T-helper 9 cell (primary cell): ENCODE results near the gene COL5A1.

Source experiments
- DNase-seq: peaks from one replicate; pipeline ENCODE4 v3.0.0-alpha.2; 2020

The COL5A1 gene

DNA sequence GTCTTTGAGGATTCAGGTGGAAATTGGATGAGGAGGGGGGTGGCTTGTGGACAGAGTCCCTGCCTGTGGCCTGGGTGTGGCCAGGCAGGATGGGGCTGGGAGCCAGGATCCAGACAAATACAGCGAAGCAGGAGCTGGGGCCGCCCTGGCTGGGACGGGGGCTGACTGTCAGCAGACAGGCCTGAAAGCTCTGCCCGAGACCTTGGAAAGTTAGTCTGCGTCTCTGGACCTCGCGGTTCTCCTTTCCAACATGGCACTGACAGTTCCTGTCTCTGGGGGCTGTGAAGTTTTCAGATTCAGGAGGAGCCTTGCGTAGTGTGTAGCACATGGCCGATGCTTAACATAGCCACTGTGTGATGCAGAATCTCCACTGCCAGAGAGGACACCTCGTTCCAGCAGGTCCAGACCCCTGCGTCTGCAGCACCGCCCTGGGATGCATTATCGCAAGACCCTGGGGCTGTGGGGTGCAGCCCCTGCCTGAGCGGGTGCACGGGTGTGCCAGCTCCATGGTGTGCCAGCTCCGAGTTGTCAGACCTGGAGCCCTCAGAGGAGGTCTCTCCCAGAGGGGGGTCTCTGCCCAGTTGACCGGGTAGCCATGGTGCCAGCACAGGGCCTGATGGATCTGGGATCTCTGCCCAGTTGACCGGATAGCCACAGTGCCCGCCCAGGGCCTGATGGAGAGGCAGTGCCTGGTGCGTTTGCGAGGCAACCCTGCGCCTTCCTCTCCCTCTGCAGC, 89.3 kb downstream of the COL5A1 start:
- no peak for DNase-seq

DNA sequence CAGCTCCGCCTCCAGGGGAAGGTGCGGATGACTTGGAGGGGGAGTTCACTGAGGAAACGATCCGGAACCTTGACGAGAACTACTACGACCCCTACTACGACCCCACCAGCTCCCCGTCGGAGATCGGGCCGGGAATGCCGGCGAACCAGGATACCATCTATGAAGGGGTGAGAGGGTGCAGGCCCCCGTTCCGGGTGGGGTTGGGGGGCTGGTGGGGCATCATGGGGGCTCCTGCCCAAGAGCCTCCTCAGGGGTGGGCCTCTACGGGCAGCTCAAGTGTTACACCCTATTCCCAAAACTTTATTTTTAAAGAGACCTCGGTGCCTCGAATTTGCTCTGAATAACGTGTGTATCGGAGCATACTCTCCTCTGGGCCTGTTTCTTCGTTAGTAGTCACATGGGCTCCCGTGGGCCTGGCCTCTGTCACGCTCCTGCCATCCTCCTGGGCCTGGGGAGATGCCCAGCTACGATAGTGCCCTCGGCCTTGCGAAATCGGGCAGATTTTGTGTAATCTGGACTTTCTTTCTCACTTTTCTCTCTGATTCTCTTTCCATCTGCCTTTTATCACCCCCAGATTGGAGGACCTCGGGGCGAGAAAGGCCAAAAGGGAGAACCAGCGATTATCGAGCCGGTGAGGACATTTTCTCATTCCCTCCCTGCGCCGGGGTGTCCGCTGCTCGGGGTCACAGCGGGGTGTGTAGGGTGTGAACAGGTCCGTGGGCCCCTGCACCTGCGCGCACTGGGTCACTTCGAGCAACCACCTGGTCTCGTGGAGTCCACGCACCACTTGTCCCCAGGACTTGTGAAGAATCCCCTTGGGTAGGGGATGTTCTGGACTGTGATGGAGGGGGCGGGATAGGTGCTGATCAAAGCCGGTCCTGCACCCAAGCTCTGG, 90.1 kb downstream of the COL5A1 start:
- DNase-seq: no peak

DNA sequence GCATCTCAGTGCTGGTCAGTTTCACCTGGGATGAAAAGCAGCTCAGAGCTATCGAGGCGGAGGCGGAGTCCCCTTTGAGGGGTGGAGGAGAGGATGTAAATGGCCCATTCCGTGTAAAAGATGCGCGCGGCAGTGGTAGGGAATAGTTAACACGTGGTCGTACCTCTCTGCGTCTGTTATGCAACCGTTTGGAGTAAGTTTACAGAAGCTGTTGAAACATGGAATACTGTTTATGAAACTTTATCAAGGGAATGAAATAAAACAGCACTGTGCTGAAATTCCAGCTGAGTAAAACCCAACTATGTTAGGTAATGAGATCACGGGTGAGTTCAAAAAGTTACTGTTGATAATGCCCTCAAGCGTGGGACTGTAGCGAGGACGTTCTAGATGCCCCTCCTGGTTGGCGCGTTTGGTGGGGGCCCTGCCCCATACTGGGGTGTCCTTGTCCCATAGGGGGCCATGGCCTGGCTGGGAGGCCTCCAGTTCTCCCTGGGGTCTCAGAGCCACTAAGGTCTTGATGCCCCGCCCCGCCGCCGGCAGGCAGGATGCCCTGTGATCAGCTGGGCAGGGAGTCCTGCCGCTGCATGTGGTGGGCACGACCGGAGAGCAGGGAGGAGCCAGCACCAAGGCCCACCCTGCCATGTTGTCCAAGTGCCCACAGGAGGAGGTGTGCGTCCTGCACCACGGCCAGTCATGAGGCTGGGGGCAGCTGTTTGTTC, 90.9 kb downstream of the COL5A1 start:
- no peak for DNase-seq

DNA sequence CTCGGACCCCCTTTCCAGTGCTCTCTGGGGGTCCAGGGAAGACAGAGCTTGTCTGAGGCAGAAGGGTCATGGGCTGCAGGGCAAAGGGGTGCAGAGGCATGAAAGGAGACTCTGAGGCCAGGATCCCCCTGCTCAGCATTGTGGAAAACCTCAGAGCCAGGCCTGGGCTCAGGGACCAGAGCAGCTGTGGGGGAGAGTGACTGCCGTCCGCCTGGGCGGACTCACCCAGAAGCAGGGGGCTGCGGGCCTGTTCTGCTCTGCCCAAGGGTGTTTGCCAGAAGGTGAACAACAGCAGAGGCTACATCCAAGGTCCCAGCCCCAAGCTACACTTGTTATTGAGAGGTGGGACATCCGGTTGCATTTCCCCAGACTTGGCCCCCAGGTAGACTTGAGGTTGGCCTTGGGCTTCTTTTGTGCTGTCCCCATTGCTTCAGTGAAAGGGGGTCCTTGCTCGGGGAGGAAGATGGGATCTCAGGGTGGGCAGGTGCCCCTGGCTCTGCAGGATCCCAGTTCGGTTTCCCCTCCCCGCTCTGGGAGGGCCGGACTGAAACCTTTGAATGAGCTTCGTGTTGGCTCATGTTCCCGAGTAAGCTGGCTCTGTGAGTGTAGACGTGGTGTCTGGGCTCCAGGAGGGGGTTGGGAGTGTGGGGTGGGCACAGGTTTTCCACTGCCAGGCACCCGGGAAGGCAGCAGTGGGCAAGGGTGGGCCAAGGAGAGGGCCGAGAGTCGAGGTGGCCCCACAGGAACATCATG, 92.1 kb downstream of the COL5A1 start:
- no peak for DNase-seq

DNA sequence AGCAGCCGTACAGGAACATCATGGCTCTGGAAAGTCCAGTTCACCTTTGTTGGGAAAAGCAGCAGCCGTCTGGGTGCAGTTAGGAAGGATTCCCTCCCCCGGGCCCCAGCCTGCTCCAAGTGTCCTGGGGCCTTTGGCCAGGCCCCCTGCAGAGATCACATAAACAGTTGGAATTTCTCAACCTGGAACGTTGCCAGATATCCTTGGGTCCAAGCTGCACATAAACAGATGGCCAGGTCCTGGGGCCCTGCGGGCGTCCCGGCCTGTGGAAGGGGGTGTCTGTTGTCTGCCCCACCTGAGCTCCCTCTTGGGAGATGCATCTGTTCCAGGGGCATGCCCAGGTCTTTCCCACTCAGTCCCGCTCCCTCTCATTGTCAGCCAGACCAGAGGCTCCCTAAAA, 92.7 kb downstream of the COL5A1 start:
- DNase-seq: no peak

DNA sequence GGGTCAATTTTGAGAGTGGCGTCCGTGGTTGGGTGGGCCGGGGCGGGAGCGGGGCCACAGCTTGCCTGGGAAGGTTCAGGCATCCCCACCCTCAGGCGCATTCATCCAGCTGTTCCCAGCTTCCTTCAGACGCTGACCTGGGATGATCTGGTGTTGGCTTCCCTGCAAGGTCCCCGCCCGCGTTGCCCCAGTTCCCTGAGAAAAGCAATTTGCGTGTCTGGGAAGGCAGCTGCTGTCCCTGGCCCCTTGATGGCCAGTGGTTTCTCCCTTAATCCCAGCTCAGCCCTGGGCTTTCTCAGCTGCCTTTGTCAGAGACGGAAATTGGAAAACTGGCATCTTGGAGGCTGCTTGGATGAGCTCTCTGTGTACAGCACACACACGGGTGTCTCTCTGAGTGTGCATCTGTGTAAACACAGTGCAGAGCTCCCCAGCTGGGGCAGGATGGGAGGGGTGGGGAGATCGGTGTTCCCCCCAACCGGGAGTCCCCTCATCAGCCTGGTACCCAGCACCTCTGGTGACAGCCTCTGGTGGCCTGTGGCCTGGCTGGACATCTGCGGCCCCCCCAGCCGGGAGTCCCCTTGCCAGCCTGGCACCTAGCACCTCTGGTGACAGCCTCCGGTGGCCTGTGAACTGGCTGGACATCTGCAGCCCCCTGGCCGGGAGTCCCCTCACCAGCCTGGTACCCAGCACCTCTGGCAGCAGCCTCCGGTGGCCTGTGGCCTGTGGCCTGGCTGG, 94.0 kb downstream of the COL5A1 start:
- DNase-seq: no peak

DNA sequence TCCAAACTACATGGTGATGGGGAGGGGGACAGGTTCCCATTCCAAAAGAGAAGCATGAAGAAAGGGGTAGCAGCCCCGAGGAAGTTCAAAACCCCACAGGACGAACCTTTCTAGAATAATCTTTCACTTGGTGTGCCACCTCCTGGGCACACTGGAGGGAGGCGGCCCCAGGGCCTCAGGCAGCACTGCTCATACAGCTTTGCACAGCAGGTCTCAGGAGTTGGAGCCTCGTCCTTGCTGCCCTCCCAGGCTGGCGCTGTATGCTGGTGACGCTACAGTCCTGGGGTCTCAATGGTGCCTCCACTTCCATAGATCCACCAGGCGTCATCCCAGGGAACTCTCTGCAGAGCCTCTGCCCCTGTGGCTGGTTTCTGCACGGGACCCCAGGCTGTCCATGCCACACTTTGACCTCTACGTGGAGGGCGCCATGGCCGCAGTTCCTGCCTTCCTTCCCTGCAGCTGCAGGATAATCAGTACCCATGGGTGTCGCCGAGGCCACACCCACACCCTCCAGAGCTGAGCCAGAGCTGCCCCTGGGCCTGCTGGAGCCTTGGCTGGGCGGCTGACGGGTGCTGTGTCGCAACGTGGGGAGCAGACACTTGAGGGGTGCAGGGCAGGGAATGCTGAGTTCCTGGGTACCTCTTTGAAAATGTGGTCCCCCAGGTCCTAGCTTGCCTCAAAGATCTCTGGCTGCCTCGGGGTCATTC, 95.3 kb downstream of the COL5A1 start:
- DNase-seq: no peak

DNA sequence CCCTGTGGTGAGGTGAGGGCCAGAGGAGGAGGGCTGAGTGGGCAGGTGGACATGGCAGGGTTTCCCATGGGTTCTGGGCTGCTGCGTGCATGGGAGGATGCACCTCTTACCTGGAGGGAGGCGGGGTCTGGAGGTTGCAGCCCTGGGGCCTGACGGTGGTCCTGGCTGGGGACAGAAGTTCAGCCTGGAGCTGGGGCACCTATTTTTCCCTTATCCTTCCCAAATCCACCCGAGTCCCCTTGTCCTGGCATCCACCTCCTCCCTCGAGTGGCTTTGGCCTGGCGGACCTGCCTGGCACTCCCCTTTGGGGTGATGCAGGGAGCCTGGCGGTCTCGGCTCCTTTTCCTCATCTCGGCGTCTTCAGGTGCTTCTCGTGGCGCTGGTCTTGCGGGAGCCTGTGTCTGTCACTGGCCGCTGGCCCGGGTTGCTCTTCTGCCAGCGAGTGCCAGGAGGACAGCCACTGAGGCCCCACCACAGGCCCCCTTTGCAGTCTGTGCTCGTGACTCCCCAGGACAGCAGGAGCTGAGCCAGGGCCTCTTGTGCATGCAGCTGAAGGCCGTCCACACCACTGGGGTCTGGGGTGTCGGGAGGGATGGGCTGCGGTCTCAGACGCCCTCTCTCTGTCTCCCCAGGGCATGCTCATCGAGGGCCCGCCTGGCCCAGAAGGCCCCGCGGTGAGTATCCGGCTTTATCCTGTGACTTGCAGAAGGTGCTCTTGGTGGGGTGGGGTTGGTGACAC, 96.4 kb downstream of the COL5A1 start:
- DNase-seq: no peak

DNA sequence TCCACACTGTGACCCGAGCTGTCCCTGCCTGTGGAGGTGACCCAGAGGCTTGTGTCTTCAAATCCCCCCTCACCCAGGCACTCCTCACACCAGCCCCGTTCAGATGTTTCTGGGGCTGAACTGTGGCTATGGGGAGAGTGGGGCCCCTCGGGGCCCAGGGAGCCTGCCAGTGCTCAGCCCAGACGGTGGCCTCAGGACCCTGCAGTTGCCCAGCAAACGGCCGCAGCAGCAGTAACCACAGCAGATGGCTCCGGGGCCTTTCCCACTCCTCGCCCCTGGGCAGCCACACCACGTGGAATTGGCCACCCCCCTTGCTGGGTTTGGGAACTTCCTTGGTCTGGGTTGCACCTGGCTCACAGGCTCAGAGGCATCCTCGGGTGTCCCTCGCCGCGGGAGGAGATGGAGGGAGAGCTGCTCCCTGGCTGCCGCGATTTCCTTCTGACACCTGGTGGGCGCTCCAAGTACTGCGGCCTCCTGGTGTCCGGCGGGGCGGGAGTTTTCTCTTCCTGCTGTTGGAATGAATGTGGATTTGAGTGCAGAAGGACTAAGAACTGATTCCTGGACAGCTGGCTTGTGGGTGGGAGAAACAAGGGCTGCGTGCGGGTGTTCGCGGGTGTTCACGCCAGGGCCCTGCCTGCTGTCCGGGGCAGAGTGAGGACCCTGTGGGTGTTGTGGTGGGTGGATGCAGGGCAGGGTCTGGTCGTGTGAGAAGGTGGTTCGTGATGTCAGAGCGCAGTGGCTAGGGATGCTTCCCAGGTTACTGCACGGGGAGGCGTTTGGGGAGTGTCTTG, 97.5 kb downstream of the COL5A1 start:
- peak; percentile 26 for DNase-seq

DNA sequence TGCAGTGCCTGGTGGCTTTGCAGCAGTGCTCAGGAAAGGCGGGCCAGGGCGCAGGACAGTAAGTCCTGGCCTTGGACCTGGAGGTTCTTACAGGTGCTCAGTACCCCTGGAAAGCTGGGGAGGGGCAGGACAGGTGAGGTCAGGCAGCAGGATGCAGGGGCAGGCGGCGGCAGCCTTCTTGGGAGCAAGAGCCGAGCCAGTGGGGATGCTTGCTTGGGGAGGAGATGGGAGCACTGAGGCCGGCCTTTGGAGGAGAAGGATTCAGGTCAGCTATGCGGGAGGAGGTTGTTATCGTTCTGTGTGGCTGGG, 98.0 kb downstream of the COL5A1 start:
- no peak for DNase-seq

DNA sequence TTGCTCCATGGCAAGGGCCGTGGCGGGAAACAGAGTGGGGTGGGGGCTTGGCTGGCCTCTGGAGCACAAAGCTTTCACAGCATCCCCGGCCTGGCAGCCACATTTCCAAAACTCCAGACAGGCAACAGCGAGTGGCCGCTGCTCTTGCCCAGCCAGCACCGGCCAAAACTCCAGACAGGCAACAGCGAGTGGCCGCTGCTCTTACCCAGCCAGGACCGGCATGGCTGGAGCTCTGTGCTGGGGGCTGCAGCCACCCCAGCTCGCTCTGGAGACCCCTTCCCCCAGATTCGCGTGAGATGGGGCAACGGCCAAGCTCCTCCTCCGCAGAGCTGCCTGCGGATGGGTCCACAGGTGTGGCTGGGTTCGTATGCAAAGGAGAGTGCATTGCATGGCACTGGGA, 98.5 kb downstream of the COL5A1 start:
- no peak for DNase-seq

DNA sequence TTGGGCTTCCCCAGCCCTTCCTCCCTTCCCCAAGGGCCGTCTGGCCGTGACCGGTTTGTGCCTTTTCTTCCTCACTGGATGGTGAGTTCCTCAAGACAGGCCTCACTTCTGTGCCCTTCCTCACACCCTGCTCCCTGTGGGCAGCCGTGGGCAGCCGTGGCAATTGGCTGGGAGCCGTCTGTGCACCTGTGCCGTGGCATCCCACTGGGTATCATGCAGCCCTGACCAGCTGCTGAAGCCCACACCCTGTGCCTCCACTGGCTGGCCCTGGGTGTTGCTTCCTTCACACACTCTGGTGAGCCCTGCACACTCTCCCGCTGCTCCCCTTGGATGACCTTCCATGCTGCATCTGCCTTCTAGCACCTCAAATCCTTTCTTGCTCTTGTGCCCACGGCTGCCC, 100.2 kb downstream of the COL5A1 start:
- no peak for DNase-seq

DNA sequence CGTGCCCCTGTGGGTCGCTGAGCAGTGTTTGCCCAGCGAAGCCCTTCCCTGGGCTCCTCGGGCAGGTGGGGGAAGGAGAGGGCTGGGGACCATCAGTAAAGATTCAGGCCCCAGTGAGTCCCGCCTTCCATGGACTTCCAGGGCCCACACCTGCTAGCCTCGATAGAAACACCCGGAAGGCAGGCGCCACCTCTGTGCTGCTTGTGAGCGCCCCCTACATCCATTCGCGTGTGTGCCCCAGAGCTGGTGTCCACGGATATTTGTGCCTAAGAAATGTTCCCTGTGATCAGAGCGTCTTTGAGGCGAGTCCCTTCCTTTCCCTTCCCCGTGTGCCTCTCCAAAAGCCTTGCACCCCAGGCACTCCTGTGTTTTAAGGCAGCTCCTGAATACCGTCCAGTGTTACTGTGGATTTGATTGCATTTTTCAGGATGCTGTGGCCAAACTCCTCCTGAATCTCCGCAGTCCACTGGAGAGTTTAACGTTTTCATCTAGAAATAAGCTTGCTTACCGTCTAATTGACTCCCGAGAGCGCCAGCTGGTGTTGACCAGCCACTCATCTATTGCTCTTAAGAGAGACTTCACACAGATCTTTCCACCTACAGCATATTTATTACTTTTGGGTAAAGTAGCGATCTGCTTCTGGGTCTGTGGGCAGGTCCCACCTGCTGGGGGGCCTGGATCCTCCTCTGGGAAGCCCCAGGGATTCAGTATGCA, 101.4 kb downstream of the COL5A1 start:
- no peak for DNase-seq

DNA sequence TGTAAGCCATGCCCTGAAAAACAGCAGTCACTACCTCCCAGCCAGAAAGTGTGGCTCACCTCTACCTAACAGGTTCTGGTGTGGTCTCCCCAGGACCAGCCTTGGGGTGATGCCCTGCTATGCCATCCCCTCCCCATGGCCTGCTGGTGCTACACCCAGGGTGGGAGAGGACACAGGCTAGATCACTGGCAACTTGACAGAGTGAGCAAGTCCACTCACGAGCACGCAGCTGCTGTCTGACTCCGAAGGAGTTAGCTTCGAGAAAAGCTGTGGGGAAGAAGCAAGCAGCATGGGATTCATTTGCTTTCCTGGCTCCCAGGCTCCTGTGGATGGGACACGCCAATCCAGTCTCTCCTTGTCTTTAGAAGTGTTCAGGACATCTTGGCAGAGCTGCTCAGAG, 102.2 kb downstream of the COL5A1 start:
- DNase-seq: no peak

DNA sequence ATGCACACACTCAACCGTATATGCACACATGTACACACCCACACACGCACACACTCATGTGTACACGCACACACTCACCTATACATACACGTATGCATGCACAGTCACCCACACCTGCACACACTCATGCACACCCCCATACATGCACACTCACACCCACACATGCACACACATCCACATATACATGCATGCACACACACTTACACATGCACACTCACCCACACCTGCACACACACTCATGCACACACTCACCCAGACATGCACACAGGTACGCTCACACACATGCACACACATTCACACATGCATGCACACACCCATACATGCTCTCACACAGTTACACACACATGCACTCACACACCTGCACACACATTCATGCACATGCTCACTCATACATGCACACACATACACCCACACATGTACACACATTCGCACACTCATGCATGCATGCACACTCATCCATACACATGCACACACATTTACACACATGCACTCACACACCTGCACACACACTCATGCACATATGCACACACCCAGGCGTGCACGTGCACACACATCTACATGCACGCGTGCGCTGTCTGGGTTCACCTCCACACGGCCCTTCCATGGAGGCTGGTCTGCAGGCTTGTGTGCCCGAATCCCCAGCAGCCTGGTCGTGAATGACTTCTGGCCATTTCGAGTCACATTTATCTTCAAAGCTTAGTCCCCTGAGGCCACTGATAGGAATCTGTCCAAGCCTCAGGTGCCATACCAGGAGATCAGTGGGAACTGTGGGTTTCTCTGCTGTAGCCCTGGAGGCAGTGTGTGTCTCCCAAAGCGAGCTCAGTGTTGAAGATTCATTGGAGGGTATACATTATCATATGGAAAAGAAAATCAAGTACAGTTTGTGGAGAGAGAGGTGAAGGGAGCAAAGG, 103.0 kb downstream of the COL5A1 start:
- no peak for DNase-seq

DNA sequence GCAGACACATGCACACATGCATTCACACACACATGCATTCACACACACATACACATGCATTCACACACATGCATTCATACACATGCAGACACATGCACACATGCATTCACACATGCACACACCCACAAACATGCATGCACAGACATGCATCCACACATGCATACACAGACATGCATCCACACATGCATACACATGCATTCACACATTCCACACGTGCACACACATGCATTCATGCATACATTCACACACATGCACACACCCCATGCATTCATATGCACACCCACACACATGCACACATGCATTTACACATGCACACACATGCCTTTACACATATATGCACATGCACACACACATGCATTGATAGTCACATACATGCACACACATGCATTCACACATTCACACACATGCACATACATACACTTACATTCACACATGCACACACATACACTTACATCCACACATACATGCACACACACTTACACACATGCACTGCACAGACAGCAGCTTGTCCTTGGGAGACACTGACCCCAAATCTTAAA, 106.4 kb downstream of the COL5A1 start:
- DNase-seq: no peak

DNA sequence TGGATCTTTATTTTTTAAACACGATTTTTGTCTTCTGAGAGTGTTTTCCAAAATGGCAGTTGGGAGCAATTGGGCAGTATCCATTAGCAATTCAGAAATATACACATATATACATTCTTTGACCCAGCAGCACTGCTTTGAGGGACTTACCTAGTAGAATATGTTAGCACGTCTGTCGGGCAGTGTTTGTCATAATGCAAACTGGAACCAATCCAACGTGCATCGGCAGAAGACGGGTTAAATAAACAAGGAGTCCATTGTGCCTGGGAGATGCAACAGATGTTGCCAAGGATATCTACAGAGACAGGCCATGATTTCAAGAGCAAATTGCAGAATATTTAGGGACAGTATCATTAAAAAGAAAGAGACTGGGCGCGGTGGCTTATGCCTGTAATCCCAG, 107.0 kb downstream of the COL5A1 start:
- DNase-seq: no peak
